Heart left ventricle (tissue), 13 donors: Measurements from ENCODE around the gene DDX25.

ENCODE experiments used
- POLR2A ChIP-seq, 2 donors: fragments of 450-650 bp; IDR thresholded peaks; one replicate each; pipeline ENCODE4 v1.6.1; 2017; ENCODE audit warnings: antibody characterized with exemption in 2 of 2, mild to moderate bottlenecking in 2 of 2, moderate library complexity in 2 of 2
- TF ChIP-seq, protein P1 (sequence below), 12 donors: fragments of 200-600 bp; sonication (generic) in 4 of 12; IDR thresholded peaks; one replicate each; pipeline versions ENCODE4 v1.5.0 to v1.8.0; 2018 to 2022; ENCODE audit warnings: antibody characterized with exemption in 12 of 12, mild to moderate bottlenecking in 5 of 12
- donor health status: ischemic (EF 13 %, LVEDD 7.1; RV severe dilation, severe dysfunction).
- donor health status: DM: no; HTN: yes; CAD: no.
- donor health status: DM: no; HTN: no; CAD: no.
- donor health status: ischemic (EF 25% LVEDD 6.9; RV normal size, moderate dysfunction).
- donor health status: ischemic (EF 25% LVEDD 5.7; RV mildly dilated, moderate dysfunction).
- donor health status: ischemic (EF 35%, LVEDD 5.7; RV mildly dilated, moderate dysfunction).
- donor health status: nonischemic (EF 11% LVEDD 7.7; RV severe dilation, severe dysfunction).
- donor health status: DM: yes; HTN: yes; CAD: no.
- donor health status: PGD.
- donor health status: ischemic (EF 29% LVEDD 5.4; RV normal size, mild dysfunction).
- donor health status: nonischemic (EF 23%, LVEDD 6.1; RV moderate dilation, normal function).

DNA sequence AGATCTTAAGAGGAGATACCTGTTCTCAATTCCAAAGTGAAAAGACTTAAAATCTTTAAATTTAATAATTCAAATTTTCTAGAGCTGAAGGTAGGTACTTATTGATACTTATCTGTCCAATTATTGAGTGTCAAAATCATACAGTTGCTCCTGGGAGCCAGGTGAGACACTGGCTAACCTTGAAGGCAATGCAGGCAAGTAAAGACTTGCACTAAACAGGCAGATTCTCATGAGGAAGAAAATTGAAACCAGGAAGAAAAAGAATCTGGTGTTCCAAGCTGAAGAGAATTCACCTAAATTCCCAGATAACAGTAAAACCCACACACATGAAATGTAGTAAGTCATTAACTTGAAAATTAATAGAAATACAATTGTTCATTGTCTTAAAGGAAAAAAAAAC lies 71.8 kb downstream of the DDX25 start:
- TF ChIP-seq, protein P1, sequence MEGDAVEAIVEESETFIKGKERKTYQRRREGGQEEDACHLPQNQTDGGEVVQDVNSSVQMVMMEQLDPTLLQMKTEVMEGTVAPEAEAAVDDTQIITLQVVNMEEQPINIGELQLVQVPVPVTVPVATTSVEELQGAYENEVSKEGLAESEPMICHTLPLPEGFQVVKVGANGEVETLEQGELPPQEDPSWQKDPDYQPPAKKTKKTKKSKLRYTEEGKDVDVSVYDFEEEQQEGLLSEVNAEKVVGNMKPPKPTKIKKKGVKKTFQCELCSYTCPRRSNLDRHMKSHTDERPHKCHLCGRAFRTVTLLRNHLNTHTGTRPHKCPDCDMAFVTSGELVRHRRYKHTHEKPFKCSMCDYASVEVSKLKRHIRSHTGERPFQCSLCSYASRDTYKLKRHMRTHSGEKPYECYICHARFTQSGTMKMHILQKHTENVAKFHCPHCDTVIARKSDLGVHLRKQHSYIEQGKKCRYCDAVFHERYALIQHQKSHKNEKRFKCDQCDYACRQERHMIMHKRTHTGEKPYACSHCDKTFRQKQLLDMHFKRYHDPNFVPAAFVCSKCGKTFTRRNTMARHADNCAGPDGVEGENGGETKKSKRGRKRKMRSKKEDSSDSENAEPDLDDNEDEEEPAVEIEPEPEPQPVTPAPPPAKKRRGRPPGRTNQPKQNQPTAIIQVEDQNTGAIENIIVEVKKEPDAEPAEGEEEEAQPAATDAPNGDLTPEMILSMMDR (IDR thresholded peaks at IDR 0.05), result no peak
- TF ChIP-seq POLR2A (IDR thresholded peaks at IDR 0.05), result no peak
